TTC549 (cell line): ENCODE data around the gene KLHL17.
"Not testable (repeated sequence)": the region's sequence is repeated elsewhere in the genome, so short reads cannot be mapped to it uniquely, and the experiment has no call there.

Experiments
- FAIRE-seq: peaks from 2 replicates; lab custom pipeline; 2012; peaks lifted over from hg19 to GRCh38; lab: Jason Lieb, UNC

The KLHL17 gene

GRCh38 chr1:982765-983436, 22.5 kb downstream of the KLHL17 start:
- no peak for FAIRE-seq

DNA sequence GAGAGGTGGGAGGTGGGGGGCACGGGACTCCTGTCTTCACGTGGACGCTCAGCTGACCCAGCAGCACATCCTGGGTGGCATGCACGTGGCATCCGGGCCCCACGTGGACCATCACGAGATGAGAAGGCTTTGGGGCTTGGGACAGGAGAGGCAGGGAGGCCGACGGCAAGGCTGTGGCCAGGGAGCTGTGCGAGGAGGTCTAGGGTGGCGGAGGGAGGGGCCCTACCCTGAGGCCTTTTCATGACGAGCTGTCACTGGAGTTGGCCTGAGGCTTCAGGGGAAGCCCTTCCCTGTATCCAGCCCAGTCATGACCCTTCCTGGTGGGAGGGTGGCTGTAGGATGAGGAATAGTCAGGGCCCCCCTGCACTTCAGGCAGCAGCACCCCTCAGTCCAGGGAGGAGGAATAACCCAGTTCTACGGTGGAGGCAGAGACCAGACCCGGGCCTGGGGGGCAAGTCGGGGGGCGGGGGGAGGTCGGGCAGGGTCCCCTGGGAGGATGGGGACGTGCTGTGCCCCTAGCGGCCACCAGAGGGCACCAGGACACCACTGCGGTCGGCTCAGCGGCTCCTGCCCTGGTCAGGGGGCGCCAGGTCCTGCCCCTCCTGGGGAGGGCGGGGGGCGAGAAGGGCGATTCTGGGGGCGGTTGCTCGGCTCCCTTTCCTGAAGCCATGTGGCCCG, 23.6 kb downstream of the KLHL17 start:
- FAIRE-seq: no peak

- FAIRE-seq: no peak
Observed at GRCh38 chr1:984476-984814, 24.1 kb downstream of the KLHL17 start.

DNA sequence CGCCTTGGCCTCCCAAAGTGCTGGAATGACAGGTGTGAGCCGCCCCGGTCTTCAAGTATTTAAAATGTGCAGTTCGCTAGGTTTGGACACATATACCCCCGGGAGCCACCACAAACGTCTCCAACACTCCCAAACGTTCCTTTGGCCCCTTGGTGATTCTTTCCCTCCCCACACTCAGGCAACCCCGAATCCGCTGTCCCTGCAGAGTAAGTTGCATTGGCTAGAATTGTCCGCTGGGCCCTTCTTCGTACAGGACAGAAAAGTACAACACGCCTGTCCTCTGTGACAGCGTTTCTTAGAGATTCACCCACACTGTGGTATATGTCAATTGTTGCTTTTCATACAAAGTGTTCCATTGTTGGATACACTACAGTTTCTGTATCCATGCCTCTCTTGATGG, 24.7 kb downstream of the KLHL17 start:
- no peak for FAIRE-seq

- not testable (repeated sequence) for FAIRE-seq
Observed at GRCh38 chr1:988061-988460, 27.7 kb downstream of the KLHL17 start.

GRCh38 chr1:991275-991674, 30.9 kb downstream of the KLHL17 start:
- not testable (repeated sequence) for FAIRE-seq

DNA sequence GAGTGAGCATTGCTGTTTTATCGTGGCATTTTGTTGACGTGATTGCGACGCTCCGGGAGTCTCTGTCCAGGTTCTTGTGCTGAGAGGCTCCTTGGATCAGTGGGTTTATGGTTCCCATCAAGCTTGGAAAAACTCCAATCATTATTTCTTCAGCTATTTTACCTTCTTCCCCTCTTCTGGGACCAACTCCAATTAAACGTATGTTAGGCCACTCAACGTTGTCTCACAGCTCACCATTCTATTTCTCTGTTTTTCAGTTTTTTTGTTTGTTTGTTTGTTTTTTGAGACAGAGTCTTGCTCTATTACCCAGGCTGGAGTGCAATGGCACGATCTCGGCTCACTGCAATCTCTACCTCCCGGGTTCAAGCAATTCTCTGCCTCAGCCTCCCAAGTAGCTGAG, 31.5 kb downstream of the KLHL17 start:
- no peak for FAIRE-seq

GRCh38 chr1:992362-992761, 32.0 kb downstream of the KLHL17 start:
- FAIRE-seq: no peak

DNA sequence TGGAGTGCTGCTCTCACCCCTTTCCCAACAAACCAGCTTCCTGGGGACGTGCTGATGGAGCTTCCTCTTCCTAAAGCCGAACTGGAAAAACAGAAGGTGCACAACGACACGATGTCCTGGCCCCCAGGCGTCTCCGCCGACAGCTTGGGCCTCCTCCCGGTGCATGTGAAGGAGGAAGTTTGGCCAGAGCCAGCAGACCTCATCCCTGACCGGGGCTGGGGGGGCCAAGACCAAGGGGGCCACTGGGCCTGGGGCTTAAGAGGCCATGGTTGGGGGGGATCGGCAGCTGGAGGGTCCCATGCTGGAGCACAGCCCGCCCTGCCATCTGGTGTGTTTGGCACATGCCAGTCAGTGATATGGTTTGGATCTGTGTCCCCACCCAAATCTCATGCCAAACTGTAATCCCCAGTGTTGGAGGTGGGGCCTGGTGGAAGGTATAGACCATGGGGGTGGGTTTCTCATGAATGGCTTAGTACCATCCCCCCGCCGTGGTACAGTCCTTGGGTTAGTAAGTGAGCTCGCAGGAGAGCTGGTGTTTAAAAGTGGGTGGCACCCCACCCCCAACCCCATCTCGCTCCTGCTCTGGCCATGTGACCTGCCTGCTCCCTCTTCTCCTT, 33.1 kb downstream of the KLHL17 start:
- FAIRE-seq: no peak

GRCh38 chr1:994546-994945, 34.2 kb downstream of the KLHL17 start:
- not testable (repeated sequence) for FAIRE-seq

GRCh38 chr1:995665-996633, 35.6 kb downstream of the KLHL17 start:
- no peak for FAIRE-seq

- FAIRE-seq: no peak
Observed at GRCh38 chr1:996851-997712, 36.7 kb downstream of the KLHL17 start.

- no peak for FAIRE-seq
Observed at GRCh38 chr1:997713-997992, 37.3 kb downstream of the KLHL17 start.

- FAIRE-seq: no peak
Observed at GRCh38 chr1:997993-998744, 37.8 kb downstream of the KLHL17 start.

DNA sequence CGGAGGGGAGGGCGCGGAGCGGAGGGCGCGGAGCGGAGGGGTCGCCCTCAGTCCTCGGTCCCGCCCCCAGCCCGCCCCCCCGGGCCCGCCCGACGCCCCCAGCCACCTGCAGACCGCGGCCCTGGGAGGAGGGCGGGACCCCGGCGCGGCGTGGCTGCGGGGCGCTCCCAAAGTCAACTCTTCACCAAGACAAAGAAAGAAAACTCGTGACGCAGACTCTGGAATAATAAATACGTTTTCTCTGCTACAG, 38.3 kb downstream of the KLHL17 start:
- FAIRE-seq: no peak

DNA sequence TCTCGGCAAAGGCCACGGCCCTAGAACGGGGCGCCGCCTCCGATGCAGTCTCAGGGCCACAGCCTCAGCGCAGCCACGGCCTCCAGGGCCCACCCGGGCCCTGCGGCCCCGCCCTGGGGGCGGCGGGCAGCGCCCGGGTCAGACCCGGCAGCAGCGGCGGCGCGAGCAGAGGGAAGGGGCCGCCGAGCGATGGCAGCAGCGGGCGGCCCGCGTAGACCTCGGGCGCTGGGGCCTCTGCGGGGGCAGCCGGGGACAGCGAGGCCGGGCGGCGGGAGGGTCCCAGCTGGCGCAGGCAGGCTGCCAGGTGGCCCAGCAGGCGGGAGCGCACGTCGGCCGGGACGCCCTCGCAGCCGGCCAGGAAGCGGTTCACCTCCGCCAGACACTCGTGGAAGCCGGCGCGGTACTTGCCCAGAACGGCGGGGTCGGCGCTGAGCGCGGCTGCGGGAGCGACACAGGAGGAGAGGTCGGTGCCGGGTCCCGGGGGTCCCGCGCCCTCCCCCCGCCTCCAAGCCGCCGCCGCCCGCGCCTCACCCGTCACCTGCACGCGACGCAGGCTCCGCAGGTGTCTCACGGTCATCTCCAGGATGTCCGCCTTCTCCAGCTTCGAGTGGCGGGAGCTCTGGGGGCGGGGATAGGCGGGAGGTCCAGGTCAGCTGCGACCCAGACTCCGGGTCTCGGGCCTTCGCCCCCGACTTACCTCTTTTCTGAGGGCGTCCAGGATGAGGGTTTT, 38.8 kb downstream of the KLHL17 start:
- FAIRE-seq: no peak

DNA sequence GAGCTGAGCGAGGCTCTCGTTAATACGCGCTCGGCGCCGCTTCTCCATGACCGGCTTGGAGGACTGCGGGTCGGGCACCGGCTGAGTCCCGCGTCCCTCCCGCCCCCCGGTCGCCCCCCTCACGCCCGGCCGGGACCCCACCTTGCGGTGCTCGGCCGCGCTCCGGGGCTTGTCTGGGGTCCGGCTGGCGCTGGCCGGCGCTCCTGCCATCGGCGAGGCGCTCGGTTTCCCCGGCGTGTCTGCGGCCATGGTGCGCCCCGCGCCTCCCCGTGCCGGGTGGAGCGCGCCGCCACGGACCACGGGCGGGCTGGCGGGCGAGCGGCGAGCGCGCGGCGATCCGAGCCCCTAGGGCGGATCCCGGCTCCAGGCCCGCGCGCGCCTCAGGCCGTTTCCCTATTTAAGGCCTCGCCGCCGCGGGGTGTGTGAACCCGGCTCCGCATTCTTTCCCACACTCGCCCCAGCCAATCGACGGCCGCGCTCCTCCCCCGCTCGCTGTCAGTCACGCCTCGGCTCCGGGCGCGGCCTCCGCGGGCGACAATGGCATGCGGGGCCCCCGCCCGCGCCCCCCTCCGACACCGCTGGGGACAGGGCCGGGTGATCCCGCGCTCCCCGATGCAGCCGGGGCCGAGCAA, 39.5 kb downstream of the KLHL17 start, which contains the start of gene HES4:
Gene HES4, minus strand, starts transcription at position 373 of the 632 bp plus-strand sequence. Its CDS starts 124 bp downstream, at position 249.
- no peak for FAIRE-seq

DNA sequence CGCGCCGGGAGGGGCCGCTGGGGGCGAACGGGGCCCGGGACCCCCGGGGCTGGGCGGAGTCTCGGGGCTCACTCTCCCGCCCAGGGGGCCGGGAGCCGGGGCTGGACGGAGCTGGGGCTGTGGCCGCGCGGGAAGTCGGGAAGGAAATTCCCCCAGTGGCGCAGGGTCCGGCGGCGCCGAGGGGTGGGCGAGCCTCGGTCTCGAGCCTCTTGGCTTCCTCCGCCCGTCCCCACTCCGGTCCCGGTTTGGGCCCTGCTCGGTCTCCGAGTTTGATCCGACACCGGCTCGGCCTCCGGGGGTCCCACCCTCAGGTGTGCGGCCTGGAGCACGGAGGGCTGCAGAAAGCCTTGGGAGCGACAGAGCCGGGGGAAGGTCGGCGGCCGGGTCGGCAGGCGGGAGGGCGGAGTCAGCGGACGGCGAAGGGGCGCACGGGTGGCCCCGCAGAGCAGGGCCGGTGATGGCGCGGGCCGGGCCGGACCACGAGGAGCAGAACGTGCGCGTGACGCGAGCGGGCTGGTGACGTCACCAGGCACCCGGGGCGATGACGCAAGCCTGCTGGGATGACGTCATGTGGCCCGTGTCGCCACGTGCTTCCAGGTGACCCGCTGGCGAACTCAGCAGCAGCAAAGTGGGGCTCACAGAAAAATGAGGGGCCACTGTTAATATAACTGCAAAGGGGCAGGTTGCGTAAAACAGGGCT, 40.1 kb downstream of the KLHL17 start:
- FAIRE-seq: no peak

GRCh38 chr1:1001057-1001783, 40.8 kb downstream of the KLHL17 start:
- FAIRE-seq: no peak
